ENCODE measurements around the gene HOMEZ. TPM values are rescaled to one million over a fixed set of nuclear protein-coding genes. Genes with fewer than 3 reads are reported as not detected.
A peak's percentile ranks its signal among the peaks of the same experiment; 100 is the strongest.

HOMEZ gene
- total RNA-seq, 1 donor from 2014 or later, result 12.3 TPM

- DNase-seq (ENCODE audit: low spot score), result no peak
Observed at GRCh38 chr14:23307687-23308644, 22.0 kb upstream of the HOMEZ start.

GRCh38 chr14:23307146-23307530, 21.2 kb upstream of the HOMEZ start:
- DNase-seq (ENCODE audit: low spot score), result no peak

- DNase-seq (ENCODE audit: low spot score), result peak; percentile 95
Observed at GRCh38 chr14:23306412-23307145, 20.6 kb upstream of the HOMEZ start, which contains the start of gene BCL2L2. Gene BCL2L2 (plus strand): TSS chr14:23306833. CDS start chr14:23307768, 935 bp downstream.

GRCh38 chr14:23302290-23303225, 16.6 kb upstream of the HOMEZ start, which contains the start of gene PPP1R3E:
Gene PPP1R3E (minus strand): TSS chr14:23302859. CDS start chr14:23302576, 283 bp downstream.
- DNase-seq (ENCODE audit: low spot score), result peak; percentile 72

- DNase-seq (ENCODE audit: low spot score), result no peak
Observed at GRCh38 chr14:23301969-23302289, 16.0 kb upstream of the HOMEZ start.

- peak; percentile 99 for DNase-seq (ENCODE audit: low spot score)
Observed at GRCh38 chr14:23301288-23301968, 15.5 kb upstream of the HOMEZ start.

GRCh38 chr14:23300687-23301223, 14.8 kb upstream of the HOMEZ start:
- peak; percentile 52 for DNase-seq (ENCODE audit: low spot score)

GRCh38 chr14:23299986-23300686, 14.2 kb upstream of the HOMEZ start:
- DNase-seq (ENCODE audit: low spot score), result no peak

GRCh38 chr14:23299211-23299957, 13.5 kb upstream of the HOMEZ start:
- peak; percentile 67 for DNase-seq (ENCODE audit: low spot score)

- DNase-seq (ENCODE audit: low spot score), result no peak
Observed at GRCh38 chr14:23297611-23298277, 11.8 kb upstream of the HOMEZ start.

- DNase-seq (ENCODE audit: low spot score), result no peak
Observed at GRCh38 chr14:23297096-23297495, 11.2 kb upstream of the HOMEZ start.

GRCh38 chr14:23296012-23296777, 10.3 kb upstream of the HOMEZ start:
- no peak for DNase-seq (ENCODE audit: low spot score)

- DNase-seq (ENCODE audit: low spot score), result peak; percentile 49
Observed at GRCh38 chr14:23294734-23295561, 9.0 kb upstream of the HOMEZ start.

GRCh38 chr14:23286902-23287479, 1.1 kb upstream of the HOMEZ start:
- DNase-seq (ENCODE audit: low spot score), result no peak

- no peak for DNase-seq (ENCODE audit: low spot score)
Observed at GRCh38 chr14:23285530-23286019, 357 bp downstream of the HOMEZ start.
